ENCODE data around the gene GPR42. TPM values are rescaled to one million over a fixed set of nuclear protein-coding genes. Genes with fewer than 3 reads are reported as not detected.

The GPR42 gene
- total RNA-seq, 1 experiment from 2014 or later = not detected

DNA sequence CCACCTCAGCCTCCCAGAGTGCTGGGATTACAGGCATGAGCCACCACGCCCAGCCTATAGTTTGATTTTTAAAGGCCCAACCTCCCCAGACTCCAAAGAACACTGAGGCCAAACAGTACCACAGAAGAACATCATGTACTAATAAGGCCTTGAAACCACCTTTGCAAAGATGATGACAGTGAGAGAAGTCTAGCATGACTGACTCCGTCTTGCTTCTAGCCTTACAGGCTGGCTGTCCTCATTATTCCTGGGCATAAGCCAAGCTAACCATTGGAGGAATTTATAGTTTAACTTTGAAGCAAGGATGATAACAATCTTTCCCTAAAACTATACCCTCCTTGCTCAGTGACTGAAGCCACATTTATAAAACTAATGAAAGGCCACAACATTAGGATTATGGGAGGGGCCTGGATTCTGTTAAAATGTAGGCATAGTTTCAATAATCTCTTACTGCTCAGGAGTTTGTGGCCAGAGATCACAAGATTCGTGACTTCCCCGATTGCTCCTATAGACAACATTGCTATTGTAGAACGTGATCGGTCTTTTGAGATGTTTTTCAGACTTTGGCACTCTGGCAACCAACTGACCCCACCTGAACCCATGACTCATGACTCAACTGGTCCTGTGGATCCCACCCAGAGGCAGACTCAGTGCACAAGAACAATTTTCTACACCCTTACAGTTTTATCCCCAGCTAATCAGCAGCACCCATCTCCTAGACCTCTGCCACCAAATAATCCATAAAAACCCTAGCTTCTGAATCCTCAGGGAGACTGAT, 17.6 kb downstream of the GPR42 start:
- POLR2A ChIA-PET = no interaction called here
- no peaks in the 10 kb centered on the region for H3K4me1 Mint-ChIP-seq
- CTCF ChIA-PET = no interaction called here
- DNase-seq (ENCODE audit: low spot score) (no peak), ATAC-seq (no peak)
- peaks cover 42% of the 10 kb centered on the region for H3K9me3 Mint-ChIP-seq
- H3K27me3 Mint-ChIP-seq (ENCODE audit: low read depth) = peaks cover 15% of the 10 kb centered on the region
- H3K4me3 Mint-ChIP-seq = no peak overlapping the region
- H3K27ac Mint-ChIP-seq = no peak overlapping the region
- no peak for TF ChIP-seq ZNF317 (CRISPR knock-in tag; IDR thresholded peaks at IDR 0.05; ENCODE audit: borderline replicate concordance, low read depth)
- peaks cover 29% of the 10 kb centered on the region for H3K36me3 Mint-ChIP-seq

DNA sequence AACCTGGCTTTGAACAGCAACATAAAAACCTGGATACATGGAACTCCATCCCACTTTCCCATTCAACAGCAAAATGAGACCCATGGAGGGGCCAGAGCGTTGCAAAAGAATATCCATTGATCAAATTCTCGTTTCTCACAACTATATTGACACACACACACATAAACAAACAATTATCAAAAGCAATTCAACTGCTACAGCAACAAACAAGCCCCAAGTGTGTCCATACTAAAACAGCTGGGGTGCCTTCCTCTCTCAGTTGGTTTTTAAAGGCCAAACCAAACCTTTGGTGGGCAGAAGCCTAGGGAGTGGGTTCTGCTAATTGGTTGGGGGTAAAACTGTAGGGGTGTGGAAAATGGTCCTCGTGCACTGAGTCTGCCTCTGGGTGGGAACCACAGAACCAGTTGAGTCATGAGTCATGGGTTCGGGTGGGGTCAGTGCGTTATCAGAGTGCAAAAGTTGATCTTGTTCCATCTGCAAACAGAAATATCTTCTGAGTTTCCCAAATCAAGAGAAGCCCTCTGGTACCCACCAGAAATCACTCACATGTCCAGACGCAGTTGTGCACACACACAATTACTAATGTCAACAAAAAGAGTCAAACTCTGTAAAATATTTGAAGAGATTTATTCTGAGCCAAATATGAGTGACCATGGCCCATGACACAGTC, 18.5 kb downstream of the GPR42 start:
- Mint-ChIP-seq H3K27ac (no peak overlapping the region), H3K4me3 (no peak overlapping the region), H3K27me3 (ENCODE audit: low read depth) (peaks cover 15% of the 10 kb centered on the region), H3K36me3 (peaks cover 24% of the 10 kb centered on the region), H3K4me1 (no peaks in the 10 kb centered on the region), H3K9me3 (peaks cover 37% of the 10 kb centered on the region)
- TF ChIP-seq ZNF671 (CRISPR knock-in tag; IDR thresholded peaks at IDR 0.05) = no peak
- no peak for TF ChIP-seq NR3C1 (CRISPR knock-in tag; conservative IDR thresholded peaks at IDR 0.05; ENCODE audit: low read depth)
- no peak for TF ChIP-seq NFATC4 (CRISPR knock-in tag; IDR thresholded peaks at IDR 0.05)
- TF ChIP-seq, protein P1, sequence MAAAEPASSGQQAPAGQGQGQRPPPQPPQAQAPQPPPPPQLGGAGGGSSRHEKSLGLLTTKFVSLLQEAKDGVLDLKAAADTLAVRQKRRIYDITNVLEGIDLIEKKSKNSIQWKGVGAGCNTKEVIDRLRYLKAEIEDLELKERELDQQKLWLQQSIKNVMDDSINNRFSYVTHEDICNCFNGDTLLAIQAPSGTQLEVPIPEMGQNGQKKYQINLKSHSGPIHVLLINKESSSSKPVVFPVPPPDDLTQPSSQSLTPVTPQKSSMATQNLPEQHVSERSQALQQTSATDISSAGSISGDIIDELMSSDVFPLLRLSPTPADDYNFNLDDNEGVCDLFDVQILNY (CRISPR knock-in tag; IDR thresholded peaks at IDR 0.05) = no peak
- TF ChIP-seq FOXK1 (CRISPR knock-in tag; IDR thresholded peaks at IDR 0.05) = no peak
- no peak for TF ChIP-seq FOXP1 (CRISPR knock-in tag; IDR thresholded peaks at IDR 0.05; ENCODE audit: borderline replicate concordance)
- TF ChIP-seq MYBL2 (CRISPR knock-in tag; IDR thresholded peaks at IDR 0.05) = no peak
- no peak for TF ChIP-seq HMGA2 (CRISPR knock-in tag; IDR thresholded peaks at IDR 0.05)
- TF ChIP-seq, protein P2, sequence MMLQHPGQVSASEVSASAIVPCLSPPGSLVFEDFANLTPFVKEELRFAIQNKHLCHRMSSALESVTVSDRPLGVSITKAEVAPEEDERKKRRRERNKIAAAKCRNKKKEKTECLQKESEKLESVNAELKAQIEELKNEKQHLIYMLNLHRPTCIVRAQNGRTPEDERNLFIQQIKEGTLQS (CRISPR knock-in tag; conservative IDR thresholded peaks at IDR 0.05) = no peak
- TF ChIP-seq SMAD3 (CRISPR knock-in tag; IDR thresholded peaks at IDR 0.05; ENCODE audit: borderline replicate concordance) = no peak
- no peak for TF ChIP-seq SMAD4 (CRISPR knock-in tag; IDR thresholded peaks at IDR 0.05)
- TF ChIP-seq CBFB (CRISPR knock-in tag; IDR thresholded peaks at IDR 0.05; ENCODE audit: low read depth) = no peak
- DNase-seq (ENCODE audit: low spot score) = no peak
- ATAC-seq = no peak
- POLR2A ChIA-PET = no interaction called here
- CTCF ChIA-PET = no interaction called here

DNA sequence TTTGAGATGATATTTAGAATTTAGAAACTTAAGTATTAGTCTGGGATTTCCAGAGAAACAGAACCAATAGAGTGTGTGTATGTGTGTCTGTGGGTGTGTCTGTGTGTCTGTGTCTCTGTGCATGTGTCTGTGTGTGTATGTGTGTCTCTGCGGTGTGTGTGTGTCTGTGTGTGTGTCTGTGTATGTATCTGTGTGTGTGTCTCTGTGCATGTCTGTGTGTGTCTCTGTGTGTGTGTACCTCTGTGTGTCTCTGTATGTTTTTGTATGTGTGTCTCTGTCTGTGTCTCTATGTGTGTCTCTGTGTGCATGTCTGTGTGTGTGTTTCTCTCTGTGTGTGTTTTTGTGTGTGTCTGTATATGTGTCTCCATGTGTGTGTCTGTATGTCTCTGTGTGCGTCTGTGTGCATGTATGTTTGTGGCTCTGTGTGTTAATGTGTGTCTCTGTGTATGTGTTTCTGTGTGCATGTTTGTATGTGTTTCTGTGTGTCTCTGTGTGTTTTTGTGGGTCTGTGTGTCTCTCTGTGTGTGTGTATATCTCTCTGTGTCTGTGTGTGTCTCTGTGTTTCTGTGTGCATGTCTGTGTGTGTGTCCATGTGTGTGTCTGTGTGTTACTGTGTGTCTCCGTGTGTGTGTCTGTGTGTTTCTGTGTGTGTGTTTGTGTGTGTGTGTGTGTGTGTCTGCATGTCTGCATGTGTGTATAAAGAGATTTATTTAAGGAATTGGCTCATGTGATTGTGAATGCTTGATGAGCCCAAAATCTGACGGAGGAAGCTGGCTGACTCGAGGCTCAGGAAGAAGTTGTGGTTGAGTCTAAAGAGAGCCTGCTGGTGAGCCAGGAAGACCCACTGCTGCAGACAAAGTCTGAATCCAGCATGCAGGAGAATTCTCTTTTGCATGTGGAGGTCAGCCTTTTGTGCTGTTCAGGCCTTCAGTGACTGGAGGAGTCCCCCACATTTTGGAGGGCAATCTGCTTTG, 22.2 kb downstream of the GPR42 start:
- 0 out of 2 replicates have a peak, but pooled peaks cover 5% of the 10 kb centered on the region for H3K27me3 Mint-ChIP-seq (ENCODE audit: low read depth)
- H3K27ac Mint-ChIP-seq = no peak overlapping the region
- TF ChIP-seq GABPB1 (CRISPR knock-in tag; IDR thresholded peaks at IDR 0.05) (no peak), RELA (CRISPR knock-in tag; IDR thresholded peaks at IDR 0.05; ENCODE audit: borderline replicate concordance) (no peak), RORB (CRISPR knock-in tag; IDR thresholded peaks at IDR 0.05) (no peak), JUN (CRISPR knock-in tag; IDR thresholded peaks at IDR 0.05) (no peak)
- TF ChIP-seq, protein P3, sequence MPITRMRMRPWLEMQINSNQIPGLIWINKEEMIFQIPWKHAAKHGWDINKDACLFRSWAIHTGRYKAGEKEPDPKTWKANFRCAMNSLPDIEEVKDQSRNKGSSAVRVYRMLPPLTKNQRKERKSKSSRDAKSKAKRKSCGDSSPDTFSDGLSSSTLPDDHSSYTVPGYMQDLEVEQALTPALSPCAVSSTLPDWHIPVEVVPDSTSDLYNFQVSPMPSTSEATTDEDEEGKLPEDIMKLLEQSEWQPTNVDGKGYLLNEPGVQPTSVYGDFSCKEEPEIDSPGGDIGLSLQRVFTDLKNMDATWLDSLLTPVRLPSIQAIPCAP (CRISPR knock-in tag; IDR thresholded peaks at IDR 0.05) = no peak
- TF ChIP-seq, protein P4, sequence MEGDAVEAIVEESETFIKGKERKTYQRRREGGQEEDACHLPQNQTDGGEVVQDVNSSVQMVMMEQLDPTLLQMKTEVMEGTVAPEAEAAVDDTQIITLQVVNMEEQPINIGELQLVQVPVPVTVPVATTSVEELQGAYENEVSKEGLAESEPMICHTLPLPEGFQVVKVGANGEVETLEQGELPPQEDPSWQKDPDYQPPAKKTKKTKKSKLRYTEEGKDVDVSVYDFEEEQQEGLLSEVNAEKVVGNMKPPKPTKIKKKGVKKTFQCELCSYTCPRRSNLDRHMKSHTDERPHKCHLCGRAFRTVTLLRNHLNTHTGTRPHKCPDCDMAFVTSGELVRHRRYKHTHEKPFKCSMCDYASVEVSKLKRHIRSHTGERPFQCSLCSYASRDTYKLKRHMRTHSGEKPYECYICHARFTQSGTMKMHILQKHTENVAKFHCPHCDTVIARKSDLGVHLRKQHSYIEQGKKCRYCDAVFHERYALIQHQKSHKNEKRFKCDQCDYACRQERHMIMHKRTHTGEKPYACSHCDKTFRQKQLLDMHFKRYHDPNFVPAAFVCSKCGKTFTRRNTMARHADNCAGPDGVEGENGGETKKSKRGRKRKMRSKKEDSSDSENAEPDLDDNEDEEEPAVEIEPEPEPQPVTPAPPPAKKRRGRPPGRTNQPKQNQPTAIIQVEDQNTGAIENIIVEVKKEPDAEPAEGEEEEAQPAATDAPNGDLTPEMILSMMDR (IDR thresholded peaks at IDR 0.05) = no peak
- TF ChIP-seq, protein P5, sequence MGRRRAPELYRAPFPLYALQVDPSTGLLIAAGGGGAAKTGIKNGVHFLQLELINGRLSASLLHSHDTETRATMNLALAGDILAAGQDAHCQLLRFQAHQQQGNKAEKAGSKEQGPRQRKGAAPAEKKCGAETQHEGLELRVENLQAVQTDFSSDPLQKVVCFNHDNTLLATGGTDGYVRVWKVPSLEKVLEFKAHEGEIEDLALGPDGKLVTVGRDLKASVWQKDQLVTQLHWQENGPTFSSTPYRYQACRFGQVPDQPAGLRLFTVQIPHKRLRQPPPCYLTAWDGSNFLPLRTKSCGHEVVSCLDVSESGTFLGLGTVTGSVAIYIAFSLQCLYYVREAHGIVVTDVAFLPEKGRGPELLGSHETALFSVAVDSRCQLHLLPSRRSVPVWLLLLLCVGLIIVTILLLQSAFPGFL (CRISPR knock-in tag; IDR thresholded peaks at IDR 0.05; ENCODE audit: borderline replicate concordance) = no peak
- TF ChIP-seq, protein P6, sequence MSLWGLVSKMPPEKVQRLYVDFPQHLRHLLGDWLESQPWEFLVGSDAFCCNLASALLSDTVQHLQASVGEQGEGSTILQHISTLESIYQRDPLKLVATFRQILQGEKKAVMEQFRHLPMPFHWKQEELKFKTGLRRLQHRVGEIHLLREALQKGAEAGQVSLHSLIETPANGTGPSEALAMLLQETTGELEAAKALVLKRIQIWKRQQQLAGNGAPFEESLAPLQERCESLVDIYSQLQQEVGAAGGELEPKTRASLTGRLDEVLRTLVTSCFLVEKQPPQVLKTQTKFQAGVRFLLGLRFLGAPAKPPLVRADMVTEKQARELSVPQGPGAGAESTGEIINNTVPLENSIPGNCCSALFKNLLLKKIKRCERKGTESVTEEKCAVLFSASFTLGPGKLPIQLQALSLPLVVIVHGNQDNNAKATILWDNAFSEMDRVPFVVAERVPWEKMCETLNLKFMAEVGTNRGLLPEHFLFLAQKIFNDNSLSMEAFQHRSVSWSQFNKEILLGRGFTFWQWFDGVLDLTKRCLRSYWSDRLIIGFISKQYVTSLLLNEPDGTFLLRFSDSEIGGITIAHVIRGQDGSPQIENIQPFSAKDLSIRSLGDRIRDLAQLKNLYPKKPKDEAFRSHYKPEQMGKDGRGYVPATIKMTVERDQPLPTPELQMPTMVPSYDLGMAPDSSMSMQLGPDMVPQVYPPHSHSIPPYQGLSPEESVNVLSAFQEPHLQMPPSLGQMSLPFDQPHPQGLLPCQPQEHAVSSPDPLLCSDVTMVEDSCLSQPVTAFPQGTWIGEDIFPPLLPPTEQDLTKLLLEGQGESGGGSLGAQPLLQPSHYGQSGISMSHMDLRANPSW (CRISPR knock-in tag; conservative IDR thresholded peaks at IDR 0.05; ENCODE audit: low read depth) = no peak
- ChIA-PET CTCF (no interaction called here), POLR2A (no interaction called here)
- H3K9me3 Mint-ChIP-seq = peaks cover 22% of the 10 kb centered on the region
- no peak for DNase-seq (ENCODE audit: low spot score)
- ATAC-seq = no peak
- no peak overlapping the region for H3K4me3 Mint-ChIP-seq
- no peaks in the 10 kb centered on the region for H3K4me1 Mint-ChIP-seq
- peaks cover 5% of the 10 kb centered on the region; the same call in 1 of the 2 replicates for H3K36me3 Mint-ChIP-seq

All from WTC11 (cell line).